Endometrium (tissue), 2 donors: ENCODE measurements around the gene RPL39L.
"Not testable (repeated sequence)": the region's sequence is repeated elsewhere in the genome, so short reads cannot be mapped to it uniquely, and the experiment has no call there.

Source experiments
- FAIRE-seq: peaks from 2 replicates; lab custom pipeline; 2012; peaks lifted over from hg19 to GRCh38; lab: Jason Lieb, UNC
- donor health status: control.
- donor health status: control.

RPL39L gene

DNA sequence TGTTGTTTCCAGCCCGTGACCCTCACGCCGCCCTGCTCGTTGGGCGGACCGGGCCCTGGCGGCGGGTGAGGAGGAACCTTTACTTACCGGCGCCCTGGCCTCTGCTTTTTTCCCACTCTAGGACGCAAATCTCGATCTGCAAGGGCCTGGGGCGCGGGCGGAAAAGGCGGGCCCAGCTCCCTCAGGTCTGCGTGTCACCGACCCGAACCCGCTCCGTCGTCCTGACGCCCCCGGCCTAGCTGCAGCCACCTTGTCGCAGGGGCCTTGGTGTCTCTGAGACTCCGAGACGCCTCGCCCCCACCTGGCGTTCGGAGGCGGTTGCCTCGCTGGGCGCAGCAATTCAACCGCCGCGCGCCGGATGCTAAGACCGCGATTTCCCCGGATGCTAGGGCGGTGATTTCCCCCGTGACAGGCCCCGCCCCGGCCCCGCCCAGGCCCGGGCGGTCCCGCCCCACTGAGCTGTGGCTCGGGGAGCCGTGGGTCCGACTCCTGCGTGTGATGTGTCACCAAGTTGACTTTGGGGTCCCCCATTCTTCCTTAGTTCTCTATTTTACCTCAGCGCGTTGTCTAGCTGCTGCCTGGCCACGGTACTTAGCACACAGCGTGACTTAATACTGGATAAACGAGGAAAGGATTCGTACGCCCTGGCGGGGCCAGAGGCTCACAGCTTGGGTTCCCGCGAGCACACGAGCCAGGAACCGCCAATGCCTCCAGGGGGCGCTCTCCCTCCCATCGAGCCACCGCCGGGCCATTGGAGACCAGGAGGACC lies at the start of gene RPL39L:
TSS of gene RPL39L (minus strand) at position 371 of the 769 bp plus-strand sequence. CDS start 18,196 bp downstream, outside the sequence.
- FAIRE-seq, result no peak

DNA sequence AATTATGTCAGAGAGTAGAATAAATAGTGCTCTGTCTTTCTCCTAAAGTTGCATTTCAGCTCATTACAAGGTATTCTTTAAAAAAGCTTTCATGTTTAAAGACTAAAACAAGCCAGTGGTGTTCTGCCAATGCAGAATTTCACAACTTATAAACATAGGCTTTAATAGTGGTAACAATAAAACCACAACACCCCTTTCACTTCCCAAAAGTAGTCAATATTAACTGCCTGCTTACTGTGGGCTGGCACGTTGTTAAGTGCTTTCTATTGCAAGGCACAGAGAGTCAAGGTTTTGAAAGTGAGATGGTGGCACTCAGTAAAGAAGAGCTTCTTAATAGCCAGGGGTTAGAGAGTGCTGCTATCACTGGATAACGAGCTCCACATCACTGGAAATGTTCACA lies 49.6 kb upstream of the RPL39L start:
- no peak for FAIRE-seq

DNA sequence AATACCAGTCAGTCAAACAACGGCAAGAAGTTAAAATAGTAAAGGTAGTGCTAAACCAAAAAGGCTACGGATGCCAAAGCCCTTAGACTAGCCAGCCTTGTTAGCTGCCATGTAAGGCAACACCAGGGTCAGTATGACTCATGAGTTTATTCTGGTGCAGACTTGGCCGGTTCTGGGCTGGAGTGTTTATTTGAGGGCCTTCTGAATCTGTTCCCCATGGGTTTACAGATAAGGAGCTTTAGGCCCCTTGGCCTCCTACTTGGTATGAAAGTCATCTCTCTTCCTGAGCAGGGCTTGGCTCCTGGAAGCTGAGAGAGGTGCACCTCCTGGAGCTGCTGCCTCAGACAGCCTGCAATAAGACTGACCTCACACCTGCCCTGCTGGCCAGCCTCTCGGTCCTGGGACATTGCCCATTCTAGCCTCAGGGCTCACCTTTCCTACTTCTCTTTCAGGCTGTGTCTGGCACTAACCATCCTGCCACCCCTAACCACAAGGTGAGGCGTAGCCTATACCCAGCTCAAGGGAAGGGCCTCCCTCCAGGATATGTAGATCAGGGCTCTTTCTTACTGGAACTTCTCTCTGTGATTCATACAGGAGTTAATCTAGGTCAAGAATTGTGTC lies 47.6 kb upstream of the RPL39L start:
- no peak for FAIRE-seq

DNA sequence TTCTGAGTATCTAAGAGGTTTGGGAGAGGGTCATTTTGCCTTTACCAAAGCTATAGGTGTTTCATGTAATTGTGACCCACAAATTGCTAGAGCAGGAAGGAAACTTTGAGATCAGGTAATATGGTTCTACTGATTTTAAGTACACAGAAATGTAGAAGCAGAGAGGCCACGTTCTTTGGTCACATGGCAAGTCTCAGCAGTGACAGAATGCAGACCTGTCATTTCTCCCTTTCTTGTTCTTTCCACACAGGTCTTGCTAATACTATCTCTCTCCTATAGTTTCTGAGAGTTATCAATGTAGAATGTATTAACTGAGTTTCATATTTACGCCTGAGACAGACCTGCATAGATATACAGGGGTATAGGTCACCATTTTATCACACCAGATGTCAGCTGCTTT lies 47.1 kb upstream of the RPL39L start:
- FAIRE-seq, result no peak

DNA sequence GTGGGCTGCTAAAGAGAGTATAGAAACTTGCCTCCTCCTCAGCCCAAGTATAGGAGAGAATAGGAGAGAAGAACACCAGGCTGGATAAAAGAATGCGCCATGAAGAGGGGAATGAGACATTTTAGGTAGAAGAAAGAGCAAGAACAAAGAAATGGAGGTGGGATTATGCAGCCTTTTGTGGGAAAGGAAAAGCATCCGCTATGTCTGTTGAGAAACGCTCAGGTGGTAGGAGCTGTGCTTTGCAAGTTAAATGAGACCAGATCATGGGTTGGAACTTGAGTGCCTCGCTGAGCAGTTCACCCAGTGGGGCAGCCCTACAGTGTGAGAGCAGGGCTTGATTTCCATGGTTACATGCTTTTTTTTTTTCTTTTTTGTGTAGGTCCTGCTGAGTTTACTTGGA lies 46.5 kb upstream of the RPL39L start:
- FAIRE-seq, result no peak

DNA sequence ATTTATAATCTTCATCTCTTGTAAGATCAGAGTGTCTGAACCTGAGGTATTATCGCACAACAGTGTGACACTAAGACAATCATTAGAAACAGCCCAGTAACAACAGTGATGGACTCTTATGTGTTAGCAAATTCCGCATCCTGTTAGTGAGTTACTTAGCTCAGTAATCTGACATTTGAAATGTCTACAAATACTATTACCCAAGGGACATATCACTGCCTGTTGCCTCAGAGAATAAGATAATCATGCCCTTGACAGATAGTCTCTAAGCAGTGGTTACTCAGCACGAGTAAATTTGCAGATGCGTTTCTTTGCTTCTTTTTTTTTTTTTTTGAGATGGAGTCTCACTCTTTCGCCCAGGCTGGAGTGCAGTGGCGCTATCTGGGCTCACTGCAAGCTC lies 44.6 kb upstream of the RPL39L start:
- no peak for FAIRE-seq

DNA sequence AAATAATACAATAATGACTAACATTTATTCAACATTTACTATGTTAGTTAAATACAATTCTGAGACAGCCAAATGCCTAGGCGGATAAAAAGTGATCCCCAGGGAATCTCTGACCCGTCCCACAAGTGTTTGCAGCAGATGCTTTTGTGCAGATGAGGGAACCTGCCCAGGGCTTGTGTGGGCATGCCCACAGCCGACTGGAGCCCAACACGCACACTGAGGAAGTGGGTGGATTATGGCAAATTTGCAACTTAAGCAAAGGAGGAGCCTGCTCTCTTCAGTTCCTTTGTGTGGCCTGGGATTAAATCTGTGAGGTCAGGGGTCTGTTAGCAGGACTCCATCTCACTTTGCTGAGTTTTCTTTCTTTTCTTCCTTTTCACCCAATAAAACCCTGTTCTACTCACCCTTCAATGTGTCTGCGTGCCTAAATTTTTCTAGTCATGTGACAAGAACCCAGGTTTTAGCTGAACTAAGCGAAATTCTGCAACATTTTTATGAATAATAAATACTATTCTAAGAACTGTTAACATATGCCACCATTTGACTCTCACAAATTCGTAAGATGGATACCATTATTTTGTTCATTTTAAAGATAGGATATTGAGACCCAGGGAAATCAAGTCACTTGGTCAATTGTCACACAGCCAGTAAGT lies 44.0 kb upstream of the RPL39L start:
- no peak for FAIRE-seq

DNA sequence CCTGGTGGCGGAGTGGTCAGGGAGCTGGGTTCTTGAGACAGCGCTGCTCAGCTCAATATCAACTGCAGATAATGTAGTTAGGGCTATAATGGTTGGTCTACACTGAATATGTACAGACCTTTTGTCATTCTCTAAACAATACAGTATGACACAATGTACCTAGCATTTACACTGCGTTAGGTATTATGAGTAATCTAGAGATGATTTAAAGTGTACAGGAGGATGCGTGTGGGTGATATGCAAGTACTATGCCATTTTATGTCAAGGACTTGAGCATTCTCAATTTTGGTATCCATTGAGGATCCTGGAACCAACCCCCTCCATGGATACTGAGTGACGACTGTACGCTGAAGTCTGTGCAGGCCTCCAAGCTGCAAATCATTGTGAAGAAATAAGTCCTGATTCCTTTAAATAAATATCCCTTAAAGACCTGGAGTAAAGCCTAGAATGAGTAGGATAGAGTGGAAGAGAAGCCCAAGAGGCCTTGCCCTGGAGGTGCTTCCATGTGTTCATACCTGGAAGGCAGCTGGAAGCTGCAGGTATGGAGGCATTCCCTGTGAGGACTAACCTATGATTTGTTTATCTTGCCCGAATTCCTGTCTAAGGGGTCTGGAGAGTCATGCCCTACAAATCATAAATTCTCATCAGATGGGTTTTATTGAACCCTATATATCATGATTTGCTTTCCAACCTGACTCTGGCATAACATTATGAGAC lies 42.3 kb upstream of the RPL39L start:
- no peak for FAIRE-seq

DNA sequence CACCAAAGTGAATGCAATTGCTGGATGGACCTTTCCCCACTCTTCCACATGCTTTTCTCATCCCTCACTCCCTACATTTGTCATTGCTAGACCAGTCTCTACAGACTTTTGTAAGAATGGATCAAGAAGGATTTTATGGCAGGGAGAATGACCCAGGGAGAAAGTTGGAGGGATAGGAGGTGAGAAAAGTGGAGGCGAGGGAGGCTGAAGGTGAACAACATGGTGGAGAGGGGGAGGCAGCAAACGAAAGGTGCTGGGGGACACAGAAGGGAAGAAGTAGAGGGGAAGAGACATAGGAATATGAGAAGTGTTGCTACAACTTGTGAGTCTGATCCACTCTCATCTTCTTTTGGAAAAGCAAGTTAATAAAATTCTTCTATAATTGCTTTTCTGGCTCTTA lies 33.6 kb upstream of the RPL39L start:
- FAIRE-seq, result no peak

DNA sequence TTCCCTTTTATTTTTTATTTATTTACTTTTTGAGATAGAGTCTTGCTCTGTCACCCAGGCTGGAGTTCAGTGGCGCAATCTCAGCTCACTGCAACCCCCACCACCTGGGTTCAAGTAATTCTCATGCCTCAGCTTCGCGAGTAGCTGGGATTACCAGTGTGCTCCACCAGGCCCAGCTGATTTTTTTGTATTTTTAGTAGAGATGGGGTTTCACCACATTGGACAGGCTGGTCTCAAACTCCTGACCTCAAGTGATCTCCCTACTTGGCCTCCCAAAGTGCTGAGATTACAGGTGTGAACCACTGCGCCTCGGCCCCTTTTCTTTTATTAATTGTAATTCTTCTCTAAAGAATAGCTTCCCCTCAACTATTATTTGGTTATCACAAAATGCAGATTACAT lies 31.6 kb upstream of the RPL39L start:
- FAIRE-seq, result not testable (repeated sequence)

DNA sequence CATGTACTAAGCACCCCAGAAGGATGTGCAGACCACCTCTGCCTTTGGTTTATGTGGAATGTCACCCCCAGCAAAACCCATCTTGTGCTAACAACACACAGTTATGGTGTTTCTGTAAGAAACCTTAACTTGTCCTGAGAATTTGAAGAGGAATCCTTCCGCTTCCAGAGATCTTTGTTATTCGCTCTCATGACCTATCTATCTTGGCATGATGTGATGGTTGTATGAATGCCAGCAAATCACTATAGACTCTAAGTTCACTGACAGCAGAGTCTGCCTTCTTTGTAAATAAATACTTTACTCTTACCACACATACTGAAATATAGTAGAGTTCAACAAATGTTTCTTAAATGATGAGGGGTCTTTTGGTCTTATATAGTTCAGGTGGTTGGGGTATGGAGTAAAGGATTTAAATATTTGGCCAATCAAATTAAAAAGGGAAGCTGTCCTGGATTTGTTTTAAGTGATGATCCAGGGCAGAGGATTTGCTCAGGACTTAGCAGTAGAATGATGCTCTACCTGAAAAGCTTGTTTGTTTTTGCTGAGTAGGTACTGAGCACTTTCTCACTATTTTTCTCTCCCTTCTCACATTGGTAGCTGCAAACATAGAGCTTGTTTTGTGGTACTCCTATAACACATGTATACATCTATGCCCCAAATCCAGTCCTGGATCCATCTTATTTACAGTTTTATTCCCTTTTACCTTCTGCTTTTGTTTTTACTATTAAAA lies 30.1 kb upstream of the RPL39L start:
- FAIRE-seq, result no peak

DNA sequence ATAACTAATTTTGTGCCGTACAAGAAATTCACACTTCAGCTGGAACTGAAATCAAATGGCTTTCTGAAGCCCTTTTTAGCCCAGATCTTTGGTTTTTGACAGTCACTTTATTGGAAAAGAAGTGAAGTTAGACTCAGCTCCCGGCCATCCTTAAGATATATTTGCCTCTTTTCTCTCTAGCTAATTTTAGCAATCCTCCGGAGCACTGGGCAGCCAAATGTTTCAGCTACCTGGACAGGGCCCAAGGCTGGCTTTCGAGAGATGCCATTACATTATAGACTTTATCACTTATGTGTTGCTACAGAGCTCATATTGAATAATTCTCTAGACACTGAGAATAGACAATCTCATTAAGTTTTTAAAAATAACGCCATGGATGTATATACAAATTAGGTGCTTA lies 28.5 kb upstream of the RPL39L start:
- FAIRE-seq, result no peak

DNA sequence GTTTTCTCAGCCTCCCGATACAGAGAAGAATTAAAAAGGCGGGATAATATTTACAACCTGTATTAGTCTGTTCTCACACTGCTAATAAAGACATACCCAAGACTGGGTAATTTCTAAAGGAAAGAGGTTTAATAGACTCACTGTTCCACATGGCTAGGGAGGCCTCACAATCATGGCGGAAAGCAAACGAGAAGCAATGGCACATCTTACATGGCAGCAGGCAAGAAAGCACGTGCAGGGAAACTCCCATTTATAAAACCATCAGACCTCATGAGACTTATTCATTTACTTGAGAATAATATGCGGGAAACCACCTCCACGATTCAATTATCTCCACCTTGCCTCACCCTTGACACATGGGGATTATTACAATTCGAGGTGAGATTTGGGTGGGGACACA lies 27.5 kb upstream of the RPL39L start:
- no peak for FAIRE-seq

DNA sequence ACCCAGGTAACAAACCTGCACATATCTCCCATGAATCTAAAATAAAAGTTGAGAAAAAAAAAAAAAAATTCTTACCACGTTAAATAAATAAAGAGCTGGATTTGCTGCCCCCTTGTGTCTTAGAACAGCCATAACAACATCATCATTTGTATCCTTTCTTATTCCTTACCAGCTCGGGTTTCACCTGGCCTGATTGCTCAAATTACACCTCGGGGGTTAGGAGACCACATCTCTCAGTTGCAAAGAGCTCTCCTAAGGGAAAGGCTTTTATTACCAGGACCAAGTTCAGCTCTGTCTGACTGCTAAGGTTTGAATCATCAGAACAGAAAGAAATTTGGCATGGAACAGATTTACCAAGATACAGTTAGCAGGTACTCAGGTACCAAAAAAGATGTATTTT lies 25.8 kb upstream of the RPL39L start:
- FAIRE-seq, result peak; percentile 91

DNA sequence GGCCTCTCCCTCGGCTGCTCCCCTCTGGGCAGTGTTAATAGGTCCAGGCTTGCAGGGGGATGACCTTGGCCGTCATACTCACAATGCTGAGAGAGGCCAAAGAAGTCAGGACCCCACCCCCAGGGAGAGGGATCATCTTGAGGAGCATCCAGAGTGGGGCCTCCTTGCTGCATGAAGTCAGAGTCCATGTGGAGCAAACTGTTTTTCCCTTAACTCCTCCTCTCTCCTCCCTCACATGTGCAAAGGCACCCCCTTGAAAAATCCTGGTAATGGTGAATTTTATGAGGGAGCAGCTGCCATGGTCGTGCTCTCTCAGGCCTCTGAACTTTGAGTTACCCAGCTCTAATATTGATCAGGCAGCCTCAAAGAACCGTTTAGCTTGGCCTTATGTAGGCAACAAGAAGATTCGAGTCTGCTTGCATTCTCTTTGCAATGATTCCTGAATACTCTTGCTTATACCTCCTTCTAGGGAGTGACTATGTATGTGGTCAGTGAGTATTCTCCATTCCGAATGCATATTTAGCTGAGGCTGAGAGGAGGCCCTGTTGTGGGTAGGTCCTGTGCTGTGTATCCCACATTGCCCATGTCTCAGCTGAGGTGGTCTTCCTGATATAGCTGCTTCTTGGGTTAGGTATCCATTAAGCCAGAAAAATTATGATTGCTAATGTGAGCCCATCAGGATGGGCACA lies 23.1 kb upstream of the RPL39L start:
- no peak for FAIRE-seq

DNA sequence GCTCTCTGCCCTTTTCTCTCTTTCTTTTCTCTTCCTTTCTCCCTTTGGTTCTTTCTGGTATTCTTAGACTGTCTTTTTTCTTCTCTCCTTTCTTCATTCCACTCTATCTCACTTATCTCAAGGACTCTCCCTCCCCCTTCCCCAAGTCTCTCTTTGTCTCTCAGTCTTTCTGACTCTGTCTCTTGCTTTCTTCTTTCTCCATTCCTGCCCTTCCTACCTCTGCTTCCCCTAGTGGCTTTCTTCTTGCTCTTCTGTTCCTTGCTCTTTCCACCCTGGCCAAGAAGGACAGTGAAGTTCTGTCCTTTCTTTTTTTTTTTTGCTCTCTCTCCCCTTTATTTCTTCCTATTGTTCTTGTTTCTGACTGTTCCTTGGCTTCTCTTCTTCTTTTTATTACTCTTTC lies 22.3 kb upstream of the RPL39L start:
- FAIRE-seq, result no peak

DNA sequence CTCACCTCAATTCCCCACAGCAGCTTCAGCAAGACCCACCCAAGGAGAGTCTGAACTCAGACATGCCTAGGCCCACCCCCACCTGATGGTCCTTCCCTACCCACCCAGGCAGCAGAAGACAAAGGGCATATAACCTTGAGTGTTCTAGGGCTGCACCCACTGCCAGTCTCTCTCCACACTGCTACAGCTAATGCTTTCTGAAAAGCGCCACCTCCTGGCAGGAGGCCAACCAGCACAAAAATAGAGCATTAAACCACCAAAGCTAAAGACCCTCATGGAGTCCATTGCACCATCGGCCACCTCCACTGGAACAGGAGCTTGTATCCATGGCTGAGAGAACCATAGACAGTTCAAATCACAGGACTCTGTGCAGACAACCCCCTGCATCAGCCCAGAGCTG lies 11.3 kb upstream of the RPL39L start:
- no peak for FAIRE-seq

DNA sequence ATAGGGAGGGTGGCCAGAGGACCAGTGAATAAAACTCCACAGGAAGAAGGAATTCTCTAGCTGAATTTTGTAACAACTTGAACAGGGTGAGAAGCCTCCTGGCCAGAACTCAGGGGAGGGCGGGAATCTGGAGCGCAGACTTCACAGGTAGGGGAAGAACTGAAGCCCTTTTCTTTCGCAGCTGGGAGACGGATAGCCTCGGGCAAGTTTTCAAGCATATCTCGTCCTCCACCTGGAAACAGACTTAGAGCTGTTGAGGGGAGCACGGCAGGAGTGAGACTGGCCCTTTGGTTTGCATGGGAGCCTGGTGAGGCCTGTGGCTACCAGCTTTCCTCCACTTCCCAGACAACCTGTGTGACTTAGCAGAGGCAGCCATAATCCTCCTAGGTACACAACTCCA lies 10.9 kb upstream of the RPL39L start:
- FAIRE-seq, result no peak

DNA sequence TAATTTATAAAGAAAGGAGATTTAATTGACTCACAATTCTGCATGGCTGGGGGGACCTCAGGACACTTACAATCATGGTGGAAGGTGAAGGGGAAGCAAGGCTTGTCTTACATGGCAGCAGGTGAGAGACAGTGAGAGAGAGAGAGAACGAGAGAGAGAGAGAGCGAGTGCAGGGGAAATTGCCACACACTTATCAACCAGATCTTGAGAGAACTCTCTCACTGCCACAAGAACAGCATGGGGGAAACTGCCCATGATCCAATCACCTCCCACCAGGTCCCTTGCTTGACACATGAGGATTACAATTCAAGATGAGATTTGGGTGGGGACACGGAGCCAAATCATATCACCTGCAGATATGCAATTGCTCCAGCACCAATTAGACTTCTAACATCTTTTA lies 7.1 kb upstream of the RPL39L start:
- no peak for FAIRE-seq

DNA sequence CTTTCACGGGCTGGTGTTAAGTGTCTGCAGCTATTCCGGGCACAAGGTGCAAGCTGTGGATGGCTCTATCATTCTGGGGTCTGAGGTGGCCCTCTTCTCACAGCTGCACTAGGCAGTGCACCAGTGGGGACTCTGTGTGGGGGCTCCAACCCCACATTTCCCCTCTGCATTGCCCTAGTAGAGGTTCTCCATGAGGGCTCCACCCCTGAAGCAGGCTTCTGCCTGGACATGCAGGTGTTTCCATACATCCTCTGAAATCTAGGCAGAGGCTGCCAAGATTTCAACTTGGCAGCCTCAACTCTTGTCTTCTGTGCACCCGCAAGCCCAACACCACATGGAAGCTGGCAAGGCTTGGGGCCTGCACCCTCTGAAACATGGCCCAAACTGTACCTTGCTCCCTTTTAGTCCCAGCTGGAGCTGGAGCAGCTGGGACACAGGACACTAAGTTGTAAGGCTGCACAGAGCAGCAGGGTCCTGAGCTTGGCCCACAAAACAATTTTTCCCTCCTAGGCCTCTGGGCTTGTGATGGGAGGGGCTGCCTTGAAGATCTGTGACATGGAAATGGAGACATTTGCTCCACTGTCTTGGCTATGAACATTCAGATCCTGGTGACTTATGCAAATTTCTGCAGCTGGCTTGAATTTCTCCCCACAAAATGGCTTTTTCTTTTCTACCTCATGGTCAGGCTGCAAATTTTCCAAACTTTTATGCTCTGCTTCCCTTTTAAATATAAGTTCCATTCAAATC lies 6.0 kb upstream of the RPL39L start:
- no peak for FAIRE-seq

DNA sequence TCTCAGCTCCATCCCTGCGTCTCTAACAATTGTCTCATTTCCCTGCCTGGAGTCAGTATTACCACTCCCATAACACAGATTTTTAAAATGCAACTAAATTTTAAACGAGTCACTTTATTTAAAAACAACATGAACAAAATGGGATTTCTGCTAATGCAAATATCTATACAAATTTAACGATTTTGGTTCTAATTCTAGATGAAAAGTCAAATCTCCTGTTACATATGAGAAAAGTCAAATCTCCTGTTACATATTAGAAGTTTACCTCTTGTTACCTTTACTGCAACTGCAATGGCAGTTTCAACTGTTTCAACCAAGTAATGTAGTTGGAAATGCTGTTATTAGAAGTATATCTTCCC lies 578 bp upstream of the RPL39L start:
- no peak for FAIRE-seq
